ENCODE data around the gene TMEM42. TPM values are rescaled to one million over a fixed set of nuclear protein-coding genes. Genes with fewer than 3 reads are reported as not detected.
"Not testable (repeated sequence)": the region's sequence is repeated elsewhere in the genome, so short reads cannot be mapped to it uniquely, and the experiment has no call there.

Gene TMEM42
- total RNA-seq, 6 experiments from 2014 or later: 13.9 to 19.9 (median 16.7) TPM

DNA sequence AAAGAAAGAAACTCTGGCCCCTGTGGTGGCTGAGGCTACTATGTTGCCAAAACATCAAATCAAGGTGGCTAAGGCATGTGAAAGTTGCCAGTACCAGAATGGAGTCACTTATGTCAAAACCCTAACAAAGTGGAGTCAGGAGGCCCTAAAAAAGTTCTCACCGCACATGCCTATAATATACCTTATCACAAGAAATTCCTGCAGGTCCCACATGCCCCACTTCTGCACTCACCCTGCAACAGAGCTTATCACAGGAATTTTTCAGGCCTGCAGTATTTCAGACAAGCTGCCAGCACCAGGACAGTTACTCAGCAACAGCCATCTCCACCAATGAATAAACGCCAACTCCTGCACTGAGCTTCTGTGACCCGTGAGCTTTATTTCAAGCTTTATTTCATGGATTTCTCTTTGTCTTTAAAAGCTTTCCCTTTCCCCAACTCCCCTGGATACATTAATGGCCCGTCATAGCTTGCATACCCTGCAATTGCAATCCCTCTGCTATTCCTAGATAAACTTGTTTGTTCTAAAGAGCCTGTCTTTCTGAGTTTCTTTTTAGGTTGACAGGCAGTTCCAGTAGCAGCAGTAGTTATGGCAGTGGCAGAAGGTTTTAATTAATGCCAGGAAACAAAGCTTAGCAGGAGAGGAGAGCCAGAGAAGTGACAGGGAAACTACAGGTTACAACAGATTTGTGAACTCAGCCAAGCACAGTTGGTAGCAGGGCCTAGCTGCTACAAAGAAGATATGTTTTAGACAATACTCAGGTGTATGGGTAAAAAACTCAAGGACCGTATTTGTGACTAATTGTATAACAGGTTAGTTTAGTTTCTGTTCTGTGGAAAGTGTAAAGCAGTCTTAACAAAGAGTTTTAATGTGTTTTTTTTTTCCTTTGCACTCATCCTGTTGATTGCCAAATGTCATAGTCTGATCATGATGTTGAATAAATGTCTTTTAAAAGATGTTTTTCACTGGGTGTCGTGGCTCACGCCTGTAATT lies 15.9 kb upstream of the TMEM42 start:
- peaks cover 4% of the 10 kb centered on the region; the same call in 1 of the 2 replicates for H3K36me3 Mint-ChIP-seq (ENCODE audit: low read depth)
- no peak overlapping the region for H3K4me3 Mint-ChIP-seq
- peak; percentile 57 for DNase-seq

DNA sequence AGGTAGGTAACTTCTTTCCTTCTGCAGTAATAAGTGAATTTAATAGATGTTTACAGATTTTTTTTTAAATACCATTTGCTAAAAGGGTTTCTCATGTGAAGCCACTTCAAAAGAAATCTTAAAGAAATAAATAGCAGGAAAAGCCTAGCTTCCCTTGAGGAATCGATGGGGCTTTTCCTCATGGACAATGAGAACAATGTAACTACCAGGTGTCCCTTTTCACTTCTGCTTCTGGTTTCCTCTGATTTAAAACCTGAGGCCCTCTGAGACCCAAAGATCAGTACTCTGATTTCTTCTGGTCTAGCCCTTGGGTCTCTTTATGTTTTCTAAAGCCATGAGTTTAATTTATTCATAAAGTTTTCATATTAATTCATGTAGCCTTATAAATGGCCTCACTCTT lies 13.1 kb upstream of the TMEM42 start:
- TF ChIP-seq, protein P1, sequence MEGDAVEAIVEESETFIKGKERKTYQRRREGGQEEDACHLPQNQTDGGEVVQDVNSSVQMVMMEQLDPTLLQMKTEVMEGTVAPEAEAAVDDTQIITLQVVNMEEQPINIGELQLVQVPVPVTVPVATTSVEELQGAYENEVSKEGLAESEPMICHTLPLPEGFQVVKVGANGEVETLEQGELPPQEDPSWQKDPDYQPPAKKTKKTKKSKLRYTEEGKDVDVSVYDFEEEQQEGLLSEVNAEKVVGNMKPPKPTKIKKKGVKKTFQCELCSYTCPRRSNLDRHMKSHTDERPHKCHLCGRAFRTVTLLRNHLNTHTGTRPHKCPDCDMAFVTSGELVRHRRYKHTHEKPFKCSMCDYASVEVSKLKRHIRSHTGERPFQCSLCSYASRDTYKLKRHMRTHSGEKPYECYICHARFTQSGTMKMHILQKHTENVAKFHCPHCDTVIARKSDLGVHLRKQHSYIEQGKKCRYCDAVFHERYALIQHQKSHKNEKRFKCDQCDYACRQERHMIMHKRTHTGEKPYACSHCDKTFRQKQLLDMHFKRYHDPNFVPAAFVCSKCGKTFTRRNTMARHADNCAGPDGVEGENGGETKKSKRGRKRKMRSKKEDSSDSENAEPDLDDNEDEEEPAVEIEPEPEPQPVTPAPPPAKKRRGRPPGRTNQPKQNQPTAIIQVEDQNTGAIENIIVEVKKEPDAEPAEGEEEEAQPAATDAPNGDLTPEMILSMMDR (IDR thresholded peaks at IDR 0.05): no peak
- Mint-ChIP-seq H3K4me3 (no peak overlapping the region), H3K9me3 (no peaks in the 10 kb centered on the region), H3K27me3 (ENCODE audit: insufficient read depth) (peaks cover 5% of the 10 kb centered on the region; the same call in 1 of the 2 replicates), H3K4me1 (ENCODE audit: low read depth) (peaks cover 12% of the 10 kb centered on the region; the same call in 1 of the 2 replicates), H3K36me3 (ENCODE audit: low read depth) (peaks cover 4% of the 10 kb centered on the region; the same call in 1 of the 2 replicates), H3K27ac (no peak overlapping the region)
- DNase-seq: no peak

More for the DNA sequence above, 15.9 kb upstream of the TMEM42 start:
- Mint-ChIP-seq H3K27me3 (ENCODE audit: insufficient read depth) (peaks cover 5% of the 10 kb centered on the region; the same call in 1 of the 2 replicates), H3K9me3 (no peaks in the 10 kb centered on the region), H3K4me1 (ENCODE audit: low read depth) (peaks cover 12% of the 10 kb centered on the region; the same call in 1 of the 2 replicates), H3K27ac (peak overlapping the region; percentile 24; the same call in 1 of the 2 replicates)
- TF ChIP-seq, protein P1 (IDR thresholded peaks at IDR 0.05): no peak

DNA sequence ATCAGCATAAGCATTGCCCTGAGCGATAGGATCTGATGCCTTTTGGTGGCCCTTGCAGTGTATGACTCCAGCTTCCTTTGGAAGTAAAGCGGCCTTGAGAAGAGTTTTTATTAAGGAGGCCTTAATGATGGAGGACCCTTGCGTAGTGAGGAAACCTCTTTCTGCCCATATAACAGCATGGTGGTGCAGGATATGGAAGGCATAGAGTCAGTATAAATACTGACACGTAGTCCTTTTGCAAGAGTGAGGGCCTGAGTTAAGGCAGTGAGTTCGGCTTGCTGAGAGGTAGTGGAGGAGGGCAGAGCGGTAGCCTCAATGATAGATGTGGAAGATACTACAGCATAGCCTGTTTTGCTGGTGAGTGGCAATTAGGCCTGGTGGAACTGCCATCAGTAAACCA lies 5.0 kb upstream of the TMEM42 start:
- not testable (repeated sequence) for DNase-seq; H3K4me3 Mint-ChIP-seq; H3K4me1 Mint-ChIP-seq (ENCODE audit: low read depth); H3K27ac Mint-ChIP-seq; H3K36me3 Mint-ChIP-seq (ENCODE audit: low read depth); H3K9me3 Mint-ChIP-seq; H3K27me3 Mint-ChIP-seq (ENCODE audit: insufficient read depth)

DNA sequence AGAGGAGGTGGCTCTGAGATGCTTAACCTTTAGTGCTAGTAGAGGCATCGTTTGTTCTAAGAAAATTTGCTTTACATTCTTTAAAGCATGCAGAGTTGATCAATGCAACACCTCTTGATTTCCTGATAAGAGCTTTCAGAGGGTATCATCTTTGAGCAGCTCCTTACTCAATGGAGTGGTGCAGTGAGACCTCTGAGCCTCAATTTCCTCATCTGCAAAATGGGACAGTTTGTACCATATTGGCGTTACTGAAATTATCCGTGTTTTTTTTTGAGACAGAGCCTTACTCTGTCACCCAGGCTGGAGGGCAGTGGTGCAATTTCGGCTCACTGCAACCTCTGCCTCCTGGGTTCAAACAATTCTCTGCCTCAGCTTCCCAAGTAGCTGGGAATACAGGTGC lies 1.6 kb upstream of the TMEM42 start:
- no peak for DNase-seq
- Mint-ChIP-seq H3K9me3 (no peaks in the 10 kb centered on the region), H3K4me1 (ENCODE audit: low read depth) (peaks cover 25% of the 10 kb centered on the region), H3K36me3 (ENCODE audit: low read depth) (no peaks in the 10 kb centered on the region), H3K27ac (no peak overlapping the region), H3K27me3 (ENCODE audit: insufficient read depth) (no peaks in the 10 kb centered on the region; the same call in 1 of the 2 replicates), H3K4me3 (no peak overlapping the region)
- TF ChIP-seq, protein P1 (IDR thresholded peaks at IDR 0.05): no peak

DNA sequence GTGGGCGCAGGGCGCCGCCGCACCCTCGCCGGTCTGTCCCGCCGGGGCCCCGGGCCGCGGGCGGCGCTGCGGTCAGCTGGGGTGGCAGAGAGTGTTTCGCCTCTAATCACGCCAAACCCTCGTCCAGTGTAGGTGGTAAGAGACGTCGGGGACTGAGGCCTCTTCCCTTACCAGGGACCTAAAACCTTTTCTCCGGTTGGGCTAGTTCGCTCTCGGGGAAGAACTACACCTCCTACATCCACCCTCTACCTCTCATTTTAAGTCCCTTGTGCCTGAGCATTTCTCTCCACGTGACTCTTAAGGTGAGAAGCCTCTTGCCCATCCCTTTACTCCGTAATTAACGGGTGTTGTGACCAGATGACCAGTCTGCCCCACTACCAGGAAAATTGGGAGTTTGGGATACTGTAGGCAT lies 520 bp downstream of the TMEM42 start:
- H3K36me3 Mint-ChIP-seq (ENCODE audit: low read depth): peaks cover 11% of the 10 kb centered on the region
- DNase-seq: peak; percentile 7
- no peaks in the 10 kb centered on the region for H3K9me3 Mint-ChIP-seq
- peak overlapping the region; percentile 95 for H3K4me3 Mint-ChIP-seq
- TF ChIP-seq, protein P1 (IDR thresholded peaks at IDR 0.05): no peak
- H3K4me1 Mint-ChIP-seq (ENCODE audit: low read depth): peaks cover 25% of the 10 kb centered on the region
- peak overlapping the region; percentile 93 for H3K27ac Mint-ChIP-seq
- H3K27me3 Mint-ChIP-seq (ENCODE audit: insufficient read depth): no peaks in the 10 kb centered on the region; the same call in 1 of the 2 replicates

Measured in HFFc6 (cell line).